H1 (cell line): Measurements from ENCODE around the gene HIVEP2. TPM values are rescaled to one million over a fixed set of nuclear protein-coding genes. Genes with fewer than 3 reads are reported as not detected.

Source experiments
- CTCF ChIA-PET: fragments of 300-600 bp; sonication (Branson Sonifier 250); formaldehyde crosslinking; loops from one replicate; lab custom pipeline; 2021; ENCODE audit not compliant: partially characterized antibody; lab: Charles Lee
- POLR2A ChIA-PET: fragments of 300-600 bp; sonication (Branson Sonifier 250); formaldehyde crosslinking; loops from one replicate; lab custom pipeline; 2021; ENCODE audit warnings: inconsistent platforms; ENCODE audit not compliant: partially characterized antibody; lab: Charles Lee
- DNase-seq, 2 experiments: peaks; one replicate each; pipeline versions ENCODE4 v3.0.0 to v3.0.0-alpha.2; 2010 to 2022; ENCODE audit warnings: low spot score in 2 of 2, low read depth in 1 of 2, mixed read lengths in 1 of 2
- FAIRE-seq: peaks from 2 replicates; lab custom pipeline; 2011; peaks lifted over from hg19 to GRCh38; lab: Jason Lieb, UNC
- H2AFZ ChIP-seq: 2 replicates; pipeline ENCODE4 v1.8.1; 2012; ENCODE audit warnings: low read length, inconsistent platforms
- H2AK5ac ChIP-seq: 2 replicates; pipeline ENCODE4 v1.6.1; 2013; ENCODE audit warnings: low read depth, low read length
- H2BK120ac ChIP-seq: replicated peaks from 2 replicates; pipeline ENCODE3; 2013; ENCODE audit warnings: low read depth, low read length, inconsistent platforms
- H2BK12ac ChIP-seq: 2 replicates; pipeline ENCODE4 v1.6.1; 2013; ENCODE audit warnings: low read depth, low read length
- H2BK15ac ChIP-seq: 2 replicates; pipeline ENCODE4 v1.6.1; 2013; ENCODE audit warnings: low read length
- H2BK20ac ChIP-seq: 2 replicates; pipeline ENCODE4 v1.6.1; 2013; ENCODE audit warnings: low read length
- H2BK5ac ChIP-seq: 2 replicates; pipeline ENCODE4 v1.6.1; 2013; ENCODE audit warnings: low read depth, low read length
- H3K14ac ChIP-seq: 2 replicates; pipeline ENCODE4 v1.6.1; 2013; ENCODE audit warnings: inconsistent platforms; ENCODE audit not compliant: insufficient read length
- H3K18ac ChIP-seq: 2 replicates; pipeline ENCODE4 v1.6.1; 2013; ENCODE audit warnings: low read length; ENCODE audit errors: extremely low read depth
- H3K23ac ChIP-seq: 2 replicates; pipeline ENCODE4 v1.6.1; 2013; ENCODE audit warnings: inconsistent platforms; ENCODE audit not compliant: insufficient read length
- H3K23me2 ChIP-seq: 2 replicates; pipeline ENCODE4 v1.6.1; 2013; ENCODE audit warnings: low read depth, low read length
- H3K27ac ChIP-seq: 2 replicates; pipeline ENCODE4 v1.6.1; 2011; ENCODE audit warnings: low read depth, low read length, inconsistent platforms
- H3K27me3 ChIP-seq, 4 experiments: replicated peaks in 1 of 4; 1 replicate in 1 of 4; 2 replicates in 3 of 4; pipeline versions ENCODE4 v1.6.1 to v1.8.1; 2011 to 2013; ENCODE audit warnings: low read length in 3 of 4, mild to moderate bottlenecking in 3 of 4, inconsistent platforms in 2 of 4, mixed read lengths in 2 of 4, moderate library complexity in 1 of 4; ENCODE audit not compliant: control insufficient read depth in 3 of 4, insufficient read depth in 3 of 4; ENCODE audit errors: extremely low read depth in 1 of 4
- H3K36me3 ChIP-seq, 4 experiments: 2 replicates each; pipeline versions ENCODE4 v1.6.1 to v1.8.1; 2011 to 2013; ENCODE audit warnings: mild to moderate bottlenecking in 4 of 4, low read length in 3 of 4, moderate library complexity in 2 of 4, control low read depth in 1 of 4, inconsistent platforms in 1 of 4; ENCODE audit not compliant: insufficient read depth in 4 of 4, control insufficient read depth in 2 of 4
- H3K4ac ChIP-seq: replicated peaks from 2 replicates; pipeline ENCODE3; 2013; ENCODE audit warnings: low read length, low read depth, mixed read lengths, inconsistent platforms; ENCODE audit not compliant: insufficient read length
- H3K4me1 ChIP-seq, 4 experiments: replicated peaks in 1 of 4; 1 replicate in 1 of 4; 2 replicates in 3 of 4; pipeline versions ENCODE4 v1.6.1 to v1.8.1; 2011 to 2013; ENCODE audit warnings: low read length in 3 of 4, inconsistent platforms in 2 of 4, mixed read lengths in 1 of 4; ENCODE audit not compliant: insufficient read depth in 4 of 4, control insufficient read depth in 3 of 4
- H3K4me2 ChIP-seq, 2 experiments: 2 replicates each; pipeline versions ENCODE4 v1.6.1 to v1.8.1; 2011 to 2013; ENCODE audit warnings: low read depth in 2 of 2, low read length in 2 of 2, control low read depth in 1 of 2, inconsistent platforms in 1 of 2, mild to moderate bottlenecking in 1 of 2; ENCODE audit not compliant: insufficient read depth in 1 of 2
- H3K4me3 ChIP-seq, 4 experiments: fragments of 200-600, 300-600 bp in 1 of 4; sonication (generic), shearing (Covaris generic), sonication (Bioruptor Twin) in 1 of 4; 2 replicates each; pipeline versions ENCODE4 v1.5.1 to v1.8.1; 2011 to 2016; ENCODE audit warnings: low read length in 4 of 4, low read depth in 3 of 4, control low read depth in 2 of 4, inconsistent platforms in 2 of 4, mild to moderate bottlenecking in 2 of 4, mixed read lengths in 1 of 4, moderate library complexity in 1 of 4; ENCODE audit not compliant: insufficient read depth in 2 of 4; ENCODE audit errors: extremely low read depth in 1 of 4
- H3K56ac ChIP-seq: replicated peaks from 2 replicates; pipeline ENCODE3; 2013; ENCODE audit warnings: low read depth, mild to moderate bottlenecking, mixed read lengths, low read length, inconsistent platforms; ENCODE audit not compliant: insufficient read length
- H3K79me1 ChIP-seq: 2 replicates; pipeline ENCODE4 v1.6.1; 2013; ENCODE audit warnings: low read depth, low read length, control low read depth
- H3K79me2 ChIP-seq, 2 experiments: 2 replicates each; pipeline versions ENCODE4 v1.6.1 to v1.8.1; 2012 to 2013; ENCODE audit warnings: low read length in 2 of 2, mild to moderate bottlenecking in 2 of 2, inconsistent platforms in 1 of 2; ENCODE audit not compliant: insufficient read depth in 2 of 2, control insufficient read depth in 1 of 2
- H3K9ac ChIP-seq, 4 experiments: replicated peaks in 1 of 4; 1 replicate in 1 of 4; 2 replicates in 3 of 4; pipeline versions ENCODE4 v1.6.1 to v1.8.1; 2011 to 2013; ENCODE audit warnings: low read depth in 3 of 4, low read length in 3 of 4, control low read depth in 2 of 4, mild to moderate bottlenecking in 2 of 4, moderate library complexity in 2 of 4, inconsistent platforms in 1 of 4; ENCODE audit errors: extremely low read depth in 1 of 4
- H3K9me3 ChIP-seq, 2 experiments: 2 replicates each; pipeline versions ENCODE4 v1.6.1 to v1.8.1; 2012 to 2013; ENCODE audit warnings: mild to moderate bottlenecking in 2 of 2, moderate library complexity in 2 of 2, control low read depth in 1 of 2, inconsistent platforms in 1 of 2, low read depth in 1 of 2, low read length in 1 of 2, mixed read lengths in 1 of 2; ENCODE audit not compliant: insufficient read depth in 2 of 2
- H4K20me1 ChIP-seq, 2 experiments: replicated peaks in 1 of 2; 2 replicates each; pipeline versions ENCODE3 to v1.8.1; 2011 to 2013; ENCODE audit warnings: inconsistent platforms in 2 of 2, low read length in 2 of 2, mild to moderate bottlenecking in 1 of 2; ENCODE audit not compliant: insufficient read depth in 2 of 2, control insufficient read depth in 1 of 2
- H4K5ac ChIP-seq: 2 replicates; pipeline ENCODE4 v1.6.1; 2013; ENCODE audit warnings: low read length, low read depth, mixed read lengths, inconsistent platforms; ENCODE audit not compliant: insufficient read length
- H4K8ac ChIP-seq: 2 replicates; pipeline ENCODE4 v1.8.0; 2013; ENCODE audit warnings: mild to moderate bottlenecking, moderate library complexity, low read length, inconsistent platforms; ENCODE audit not compliant: insufficient read depth; ENCODE audit errors: extremely low read depth
- H4K91ac ChIP-seq: replicated peaks from 2 replicates; pipeline ENCODE3; 2013; ENCODE audit warnings: low read length, mixed read lengths, inconsistent platforms; ENCODE audit not compliant: insufficient read length
- BACH1 ChIP-seq: IDR thresholded peaks from 2 replicates; pipeline ENCODE4 v1.6.1; 2012; ENCODE audit warnings: low read length, improper control_type of control experiment
- KDM5A ChIP-seq: fragments of 200-600 bp; IDR thresholded peaks from 2 replicates; pipeline ENCODE4 v1.7.1; 2012; ENCODE audit warnings: mild to moderate bottlenecking, low read length, inconsistent platforms, mixed read lengths
- POU5F1 ChIP-seq: IDR thresholded peaks from 2 replicates; pipeline ENCODE4 v1.6.1; 2011; ENCODE audit warnings: low read depth, mild to moderate bottlenecking, low read length, moderate library complexity
- WGBS, 2 experiments: shearing (Covaris generic) in 1 of 2; methylation state at CpG; one replicate each; pipeline versions ENCODE4 v1.1.6 to v1.1.7; 2013 to 2015; ENCODE audit warnings: low lambda C conversion rate in 2 of 2, mixed read lengths in 2 of 2, inconsistent platforms in 1 of 2, low coverage in 1 of 2, missing lambda C conversion rate in 1 of 2; ENCODE audit not compliant: insufficient replicate concordance in 2 of 2, insufficient coverage in 1 of 2, insufficient read length in 1 of 2; ENCODE audit errors: extremely low coverage in 1 of 2, missing lambda C conversion rate in 1 of 2; 5-methylcytosine and 5-hydroxymethylcytosine counted together
- polyA plus RNA-seq, 7 experiments: library from polyadenylated mRNA; depleted of rRNA in 3 of 7; stranded (reverse) in 5 of 7; unstranded in 2 of 7; fragments of >200 nt in 5 of 7; fragments of 200-250 nt in 2 of 7; gene quantifications; 1 replicate in 5 of 7; 2 replicates in 1 of 7; 4 replicates in 1 of 7; pipeline versions ENCODE4 v1.2.1 to v1.2.3, GENCODE V29; 2011 to 2013; ENCODE audit warnings: missing spikeins in 2 of 7, mixed read lengths in 2 of 7
- total RNA-seq: library from RNA; stranded (reverse); fragmentation: NEBNext Ultra II Directional; extraction: Animal tissue kit (Norgen Biotek cat#: 25700); gene quantifications from 2 replicates; pipeline ENCODE4 v1.2.1, GENCODE V29; 2021
- TF ChIP-seq, protein P1 (sequence below), 3 experiments: IDR thresholded peaks; 1 replicate in 2 of 3; 2 replicates in 1 of 3; pipeline versions ENCODE4 v1.5.1 to v1.6.1; 2011; ENCODE audit warnings: low read length in 3 of 3, mild to moderate bottlenecking in 3 of 3, inconsistent platforms in 2 of 3, low read depth in 1 of 3, moderate library complexity in 1 of 3; ENCODE audit not compliant: insufficient read depth in 1 of 3; ENCODE audit errors: control extremely low read depth in 1 of 3
- TF ChIP-seq, protein P2 (sequence below): IDR thresholded peaks from 2 replicates; pipeline ENCODE4 v1.6.1; 2012; ENCODE audit warnings: low read length, inconsistent platforms

The HIVEP2 gene
- total and polyA plus RNA-seq, 2 of the 8 experiments (the other 6 are each of a cell fraction or from before 2014, with no cell fraction given): 2.2 to 6.1 TPM

DNA sequence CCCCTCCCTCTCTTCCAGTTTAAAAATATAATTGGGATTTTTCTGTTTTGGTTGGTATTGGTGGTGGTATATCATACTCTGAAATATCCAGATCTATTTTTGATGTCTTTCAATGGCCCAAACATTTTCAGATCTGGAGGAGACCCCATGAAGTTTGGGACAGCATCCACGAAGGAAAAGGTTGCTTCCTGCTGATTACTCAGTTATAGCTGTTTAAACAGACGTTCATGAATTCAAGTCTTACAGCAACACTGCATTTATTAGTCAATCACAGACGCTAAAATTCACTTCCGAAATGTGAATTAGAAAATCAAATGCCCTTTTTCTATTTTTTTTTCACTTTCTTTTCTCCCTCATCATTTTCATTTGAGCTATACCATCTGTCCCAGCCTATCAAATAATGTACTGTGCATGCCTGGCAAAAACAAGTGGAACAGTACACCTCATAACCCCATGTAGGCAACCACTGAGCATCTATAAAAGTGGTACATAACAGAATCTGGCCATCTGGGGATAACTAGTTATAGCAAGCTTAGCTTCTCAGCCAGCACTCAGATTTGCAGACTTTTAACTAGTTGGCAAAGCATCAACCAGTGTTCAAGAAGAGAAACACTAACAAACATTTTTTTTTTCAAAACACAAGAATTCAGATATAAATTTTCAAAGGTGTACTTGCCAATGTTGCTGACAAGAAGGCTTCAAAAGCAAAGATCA lies 124.5 kb downstream of the HIVEP2 start:
- no peak overlapping the region for H4K8ac ChIP-seq
- H2AFZ ChIP-seq: no peak overlapping the region
- no peak overlapping the region for H2AK5ac ChIP-seq
- no peaks in the 10 kb centered on the region for H3K27me3 ChIP-seq
- no peak overlapping the region for H3K9ac ChIP-seq
- no peak overlapping the region for H3K4me2 ChIP-seq
- no peak for FAIRE-seq
- H3K4me1 ChIP-seq: peaks cover 0 to 8% (median 1%) of the 10 kb centered on the region in 4 experiments; a peak in 2 of 7 replicates
- no peak overlapping the region for H3K56ac ChIP-seq
- H4K5ac ChIP-seq: no peak overlapping the region
- 83% methylated on average over 4 of the region's 4 CpGs; no CpG with 5 or more reads in 1 of the 2 experiments for WGBS, 2 experiments
- DNase-seq: no peak
- POLR2A ChIA-PET: no interaction called here
- H3K18ac ChIP-seq: no peak overlapping the region
- no peaks in the 10 kb centered on the region for H3K79me1 ChIP-seq
- no peak overlapping the region for H2BK20ac ChIP-seq
- no peak overlapping the region for H3K23ac ChIP-seq
- H3K36me3 ChIP-seq: no peaks in the 10 kb centered on the region
- H2BK12ac ChIP-seq: no peak overlapping the region
- H3K79me2 ChIP-seq: no peaks in the 10 kb centered on the region; a peak in 1 of 4 replicates
- no peak overlapping the region for H2BK120ac ChIP-seq
- no peaks in the 10 kb centered on the region for H4K20me1 ChIP-seq
- H3K4me3 ChIP-seq: no peak overlapping the region
- no peak overlapping the region for H4K91ac ChIP-seq
- no peak overlapping the region for H2BK15ac ChIP-seq
- H3K14ac ChIP-seq: no peak overlapping the region
- no peak overlapping the region for H3K4ac ChIP-seq
- H3K27ac ChIP-seq: no peak overlapping the region
- no peak for TF ChIP-seq BACH1
- TF ChIP-seq, protein P1, sequence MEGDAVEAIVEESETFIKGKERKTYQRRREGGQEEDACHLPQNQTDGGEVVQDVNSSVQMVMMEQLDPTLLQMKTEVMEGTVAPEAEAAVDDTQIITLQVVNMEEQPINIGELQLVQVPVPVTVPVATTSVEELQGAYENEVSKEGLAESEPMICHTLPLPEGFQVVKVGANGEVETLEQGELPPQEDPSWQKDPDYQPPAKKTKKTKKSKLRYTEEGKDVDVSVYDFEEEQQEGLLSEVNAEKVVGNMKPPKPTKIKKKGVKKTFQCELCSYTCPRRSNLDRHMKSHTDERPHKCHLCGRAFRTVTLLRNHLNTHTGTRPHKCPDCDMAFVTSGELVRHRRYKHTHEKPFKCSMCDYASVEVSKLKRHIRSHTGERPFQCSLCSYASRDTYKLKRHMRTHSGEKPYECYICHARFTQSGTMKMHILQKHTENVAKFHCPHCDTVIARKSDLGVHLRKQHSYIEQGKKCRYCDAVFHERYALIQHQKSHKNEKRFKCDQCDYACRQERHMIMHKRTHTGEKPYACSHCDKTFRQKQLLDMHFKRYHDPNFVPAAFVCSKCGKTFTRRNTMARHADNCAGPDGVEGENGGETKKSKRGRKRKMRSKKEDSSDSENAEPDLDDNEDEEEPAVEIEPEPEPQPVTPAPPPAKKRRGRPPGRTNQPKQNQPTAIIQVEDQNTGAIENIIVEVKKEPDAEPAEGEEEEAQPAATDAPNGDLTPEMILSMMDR (IDR thresholded peaks at IDR 0.05; ENCODE audit: control extremely low read depth in 1 of 3, insufficient read depth in 1 of 3, low read depth in 1 of 3, low read length in 3 of 3): no peak
- TF ChIP-seq POU5F1: no peak
- TF ChIP-seq KDM5A: no peak
- TF ChIP-seq, protein P2, sequence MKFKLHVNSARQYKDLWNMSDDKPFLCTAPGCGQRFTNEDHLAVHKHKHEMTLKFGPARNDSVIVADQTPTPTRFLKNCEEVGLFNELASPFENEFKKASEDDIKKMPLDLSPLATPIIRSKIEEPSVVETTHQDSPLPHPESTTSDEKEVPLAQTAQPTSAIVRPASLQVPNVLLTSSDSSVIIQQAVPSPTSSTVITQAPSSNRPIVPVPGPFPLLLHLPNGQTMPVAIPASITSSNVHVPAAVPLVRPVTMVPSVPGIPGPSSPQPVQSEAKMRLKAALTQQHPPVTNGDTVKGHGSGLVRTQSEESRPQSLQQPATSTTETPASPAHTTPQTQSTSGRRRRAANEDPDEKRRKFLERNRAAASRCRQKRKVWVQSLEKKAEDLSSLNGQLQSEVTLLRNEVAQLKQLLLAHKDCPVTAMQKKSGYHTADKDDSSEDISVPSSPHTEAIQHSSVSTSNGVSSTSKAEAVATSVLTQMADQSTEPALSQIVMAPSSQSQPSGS: no peak
- no peak overlapping the region for H2BK5ac ChIP-seq
- no peaks in the 10 kb centered on the region for H3K23me2 ChIP-seq
- H3K9me3 ChIP-seq: no peaks in the 10 kb centered on the region
- CTCF ChIA-PET: interaction anchor here (0.6 to 3.0 kb wide), 12 partner anchors 7 to 269 kb away, joined by 3 to 13 read pairs (median 3); no protein-coding TSS in a partner anchor
